ENCODE results near the gene SOWAHA.

Gene SOWAHA

DNA sequence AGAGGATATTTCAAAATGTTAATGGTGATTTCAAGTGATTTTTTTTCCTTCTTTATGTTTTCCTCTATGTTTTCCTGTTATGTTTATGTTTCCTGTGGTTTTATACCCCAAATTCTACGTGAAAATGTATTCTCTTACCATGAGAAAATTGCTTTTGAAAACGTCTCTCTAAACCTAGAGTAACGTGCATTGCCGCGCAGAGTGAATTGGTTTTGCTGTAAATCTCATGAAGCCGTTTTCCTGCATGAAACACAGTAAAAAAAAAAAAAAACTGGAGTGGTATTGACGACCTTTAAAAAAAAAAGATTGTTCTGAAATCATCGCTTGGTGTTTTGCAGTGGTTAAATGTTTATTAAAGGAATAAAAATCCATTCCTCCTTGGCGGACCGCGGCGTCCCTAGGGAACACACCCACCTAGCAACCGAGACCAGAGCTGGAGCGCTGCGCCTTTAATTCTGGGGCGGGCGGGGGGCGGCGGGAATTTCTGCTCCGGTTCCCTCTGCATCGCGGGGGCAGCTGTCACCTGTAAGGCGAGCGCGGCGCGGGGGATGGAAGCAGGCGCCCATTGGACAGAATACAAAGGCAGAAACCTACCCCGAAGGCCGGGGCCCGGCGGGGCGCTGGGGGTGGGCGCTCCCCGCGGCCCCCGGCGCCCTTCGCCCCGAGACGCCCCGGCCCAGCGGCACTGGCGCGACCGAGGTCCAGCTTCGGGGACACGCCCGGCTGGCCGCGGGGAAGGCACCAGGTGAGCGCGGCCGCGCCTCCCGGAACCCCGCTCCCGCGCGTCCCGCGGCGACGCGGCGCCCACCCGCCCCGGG is at the start of gene SOWAHA:
Gene SOWAHA (plus strand): TSS at position 522 of the 818 bp plus-strand sequence. CDS start 320 bp downstream, outside the sequence.
- TF ChIP-seq ZFX (IDR thresholded peaks at IDR 0.05): no peak
- TF ChIP-seq, protein P1, sequence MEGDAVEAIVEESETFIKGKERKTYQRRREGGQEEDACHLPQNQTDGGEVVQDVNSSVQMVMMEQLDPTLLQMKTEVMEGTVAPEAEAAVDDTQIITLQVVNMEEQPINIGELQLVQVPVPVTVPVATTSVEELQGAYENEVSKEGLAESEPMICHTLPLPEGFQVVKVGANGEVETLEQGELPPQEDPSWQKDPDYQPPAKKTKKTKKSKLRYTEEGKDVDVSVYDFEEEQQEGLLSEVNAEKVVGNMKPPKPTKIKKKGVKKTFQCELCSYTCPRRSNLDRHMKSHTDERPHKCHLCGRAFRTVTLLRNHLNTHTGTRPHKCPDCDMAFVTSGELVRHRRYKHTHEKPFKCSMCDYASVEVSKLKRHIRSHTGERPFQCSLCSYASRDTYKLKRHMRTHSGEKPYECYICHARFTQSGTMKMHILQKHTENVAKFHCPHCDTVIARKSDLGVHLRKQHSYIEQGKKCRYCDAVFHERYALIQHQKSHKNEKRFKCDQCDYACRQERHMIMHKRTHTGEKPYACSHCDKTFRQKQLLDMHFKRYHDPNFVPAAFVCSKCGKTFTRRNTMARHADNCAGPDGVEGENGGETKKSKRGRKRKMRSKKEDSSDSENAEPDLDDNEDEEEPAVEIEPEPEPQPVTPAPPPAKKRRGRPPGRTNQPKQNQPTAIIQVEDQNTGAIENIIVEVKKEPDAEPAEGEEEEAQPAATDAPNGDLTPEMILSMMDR (conservative IDR thresholded peaks at IDR 0.05): no peak
- H3K27ac ChIP-seq: no peak within 1 kb of the TSS; the same call in 1 of the 2 replicates

DNA sequence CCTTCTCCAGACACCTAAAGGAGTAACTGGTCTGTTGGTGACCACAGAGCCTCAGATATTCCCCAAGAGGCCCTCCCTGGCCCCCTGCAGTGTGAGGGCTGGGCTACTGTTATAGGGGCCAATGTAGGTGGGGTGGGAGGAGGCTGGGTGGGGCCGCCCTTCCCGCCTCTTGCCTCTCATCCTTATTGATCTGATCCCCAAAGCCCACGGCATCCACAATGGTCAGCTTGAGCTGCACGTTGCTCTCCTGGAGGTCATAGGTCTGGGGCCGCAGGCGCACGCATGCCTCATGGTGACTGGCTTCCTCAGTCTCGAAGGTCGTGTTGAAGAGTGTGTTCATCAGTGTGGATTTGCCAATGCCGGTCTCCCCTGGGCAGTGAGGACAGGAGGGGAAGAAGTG is 49.1 kb upstream of the SOWAHA start:
- no peak overlapping the region for H3K27ac ChIP-seq
- TF ChIP-seq ZFX (IDR thresholded peaks at IDR 0.05): no peak
- TF ChIP-seq, protein P1 (conservative IDR thresholded peaks at IDR 0.05): no peak

DNA sequence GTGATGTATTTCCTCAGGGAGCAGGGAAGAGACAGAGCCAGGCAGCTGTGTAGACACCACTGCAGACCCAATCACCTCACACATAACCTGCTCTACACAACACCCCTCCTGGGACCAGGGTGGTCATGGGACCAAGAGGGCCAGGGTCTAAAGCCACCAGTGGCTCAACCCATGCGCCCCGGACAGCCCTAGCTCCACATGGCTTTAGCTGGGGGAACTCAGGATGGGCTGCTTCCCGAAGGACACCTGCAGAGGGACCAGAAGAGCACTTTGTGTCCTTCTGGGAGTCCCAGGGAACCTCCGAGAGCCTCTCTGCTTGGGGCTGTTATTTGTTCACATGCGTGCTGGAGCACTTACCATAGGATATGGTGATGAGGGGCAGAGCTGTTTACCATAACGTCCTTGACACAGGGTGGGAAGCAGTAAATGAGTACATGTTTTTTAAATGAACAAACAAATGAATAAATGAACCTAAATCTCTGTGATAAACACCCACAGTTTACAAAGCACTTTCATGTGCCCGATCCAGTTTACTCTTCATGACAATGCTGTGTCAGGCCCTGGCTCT is 48.3 kb upstream of the SOWAHA start:
- no peak for TF ChIP-seq ZFX (IDR thresholded peaks at IDR 0.05)
- TF ChIP-seq, protein P1 (conservative IDR thresholded peaks at IDR 0.05): no peak
- H3K27ac ChIP-seq: no peak overlapping the region

DNA sequence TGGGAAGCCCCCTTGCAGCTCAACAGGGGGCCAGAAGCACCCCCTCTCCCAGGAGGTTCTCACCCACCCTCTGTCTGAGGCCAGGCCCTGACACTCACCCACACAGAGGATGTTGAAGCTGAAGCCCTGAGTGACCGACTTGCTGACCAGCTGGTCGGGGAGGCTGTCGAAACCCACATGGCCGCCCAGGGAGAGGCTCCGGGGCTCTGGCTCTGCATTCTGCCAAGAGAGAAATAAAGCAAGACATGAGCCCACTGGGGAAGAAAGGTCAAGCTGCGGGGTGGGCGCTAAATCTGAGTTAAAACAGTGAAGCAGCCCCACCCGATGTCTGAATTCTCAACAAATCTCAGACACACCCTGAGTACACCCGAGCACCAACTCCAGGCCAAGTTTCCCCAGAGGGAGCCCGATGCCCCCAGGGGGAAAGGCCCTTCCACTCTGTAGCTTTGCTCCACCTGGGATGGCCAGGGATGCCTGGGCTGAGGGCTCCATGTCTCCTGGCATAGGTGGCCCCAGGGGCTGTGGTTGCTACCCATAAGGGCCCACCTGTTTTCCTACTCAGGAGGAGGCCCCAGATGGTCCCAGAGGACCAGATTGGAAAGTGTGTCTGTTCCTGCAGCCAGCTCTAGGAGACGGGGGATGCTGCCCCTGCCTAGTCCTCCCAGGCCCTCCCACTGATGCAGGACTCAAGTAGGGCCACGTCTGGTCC is 47.6 kb upstream of the SOWAHA start:
- TF ChIP-seq ZFX (IDR thresholded peaks at IDR 0.05): no peak
- TF ChIP-seq, protein P1 (conservative IDR thresholded peaks at IDR 0.05): no peak
- no peak overlapping the region for H3K27ac ChIP-seq

DNA sequence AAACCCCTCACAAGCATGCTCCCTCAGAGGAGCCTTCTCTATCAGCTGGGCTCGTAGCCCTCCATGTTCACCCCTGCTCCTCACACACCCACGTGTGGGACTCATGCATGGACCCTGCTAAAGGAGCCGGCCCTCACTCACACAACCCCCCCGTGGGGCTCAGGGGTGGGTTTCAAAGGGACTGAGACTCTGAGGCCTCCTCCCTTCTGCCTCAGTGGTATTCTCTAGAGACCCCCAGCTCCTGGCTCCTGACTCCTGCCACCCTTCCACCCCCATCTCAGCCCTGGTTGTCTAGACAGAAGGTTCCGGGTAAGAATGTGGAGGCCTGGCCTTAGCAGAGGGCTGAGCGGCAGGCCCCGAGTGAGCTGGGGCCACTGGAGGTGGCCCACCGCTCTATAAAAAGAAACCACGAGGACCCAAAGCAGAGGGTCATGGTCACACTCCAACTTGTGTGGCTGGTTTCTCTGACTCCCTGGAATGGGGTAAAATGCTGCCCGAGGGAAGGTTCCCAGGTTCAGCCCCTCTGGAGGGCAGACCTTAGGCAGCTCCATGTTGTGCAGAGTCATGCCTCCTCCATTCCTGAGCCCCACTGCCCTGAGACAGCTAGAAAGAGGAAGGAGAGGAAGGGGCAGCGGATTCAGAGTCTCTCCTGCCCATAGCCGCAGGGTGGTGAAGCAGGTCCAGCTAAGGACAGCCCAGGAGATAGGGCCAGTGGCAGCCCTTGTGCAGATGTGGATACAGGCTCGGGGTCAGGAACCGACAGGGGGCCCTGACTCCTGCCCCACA is 46.9 kb upstream of the SOWAHA start:
- H3K27ac ChIP-seq: no peak overlapping the region
- TF ChIP-seq, protein P1 (conservative IDR thresholded peaks at IDR 0.05): no peak
- TF ChIP-seq ZFX (IDR thresholded peaks at IDR 0.05): no peak

DNA sequence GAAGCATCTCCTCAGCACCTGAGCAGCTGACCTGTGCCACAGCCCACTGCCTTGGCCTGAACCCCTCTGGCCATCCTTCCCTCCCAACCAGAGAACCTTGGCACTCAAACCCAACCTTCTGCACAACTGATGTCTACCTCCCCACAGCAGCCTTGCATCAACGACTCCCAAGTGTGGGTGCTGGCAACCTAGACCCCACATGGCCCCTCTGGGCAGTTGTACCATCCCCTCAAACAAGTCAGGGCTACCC is 46.4 kb upstream of the SOWAHA start:
- H3K27ac ChIP-seq: no peak overlapping the region
- TF ChIP-seq, protein P1 (conservative IDR thresholded peaks at IDR 0.05): no peak
- no peak for TF ChIP-seq ZFX (IDR thresholded peaks at IDR 0.05)

All from C4-2B (cell line).